HEK293 (cell line): ENCODE data around the gene CKAP4.

Experiments
- CTCF ChIA-PET: fragments of 350-600 bp; formaldehyde crosslinking; extraction: SDS; loops from one replicate; lab custom pipeline; 2021; ENCODE audit warnings: antibody characterized with exemption; lab: Yijun Ruan, JAX
- POLR2A ChIA-PET: fragments of 300-600 bp; formaldehyde crosslinking; extraction: SDS; loops from one replicate; lab custom pipeline; 2020; ENCODE audit warnings: antibody characterized with exemption, inconsistent platforms; lab: Yijun Ruan, JAX
- H3K27ac ChIP-seq: fragments of 200-500 bp; sonication (Bioruptor generic); 2 replicates; pipeline ENCODE4 v1.5.1; 2014; ENCODE audit warnings: low read depth, low read length, control low read depth, inconsistent platforms; ENCODE audit errors: extremely low read depth
- H3K36me3 ChIP-seq, 2 experiments: fragments of 200-500 bp in 1 of 2; sonication (Bioruptor generic) in 1 of 2; 1 replicate in 1 of 2; 2 replicates in 1 of 2; pipeline ENCODE4 v1.5.1; 2014 to 2017; ENCODE audit warnings: inconsistent platforms in 2 of 2, low read length in 2 of 2; ENCODE audit not compliant: control insufficient read depth in 2 of 2, insufficient read depth in 1 of 2
- H3K4me1 ChIP-seq: fragments of 200-500 bp; sonication (Bioruptor generic); 2 replicates; pipeline ENCODE4 v1.5.1; 2014; ENCODE audit warnings: mild to moderate bottlenecking, low read length, inconsistent platforms; ENCODE audit not compliant: control insufficient read depth, insufficient read depth
- H3K4me3 ChIP-seq: 2 replicates; pipeline ENCODE4 v1.5.1; 2011; ENCODE audit warnings: low read depth, mild to moderate bottlenecking, control low read depth, low read length, moderate library complexity
- H3K9me3 ChIP-seq: fragments of 200-500 bp; sonication (Bioruptor generic); 2 replicates; pipeline ENCODE4 v1.5.1; 2014; ENCODE audit warnings: low read depth, low read length, inconsistent platforms; ENCODE audit not compliant: control insufficient read depth, insufficient read depth
- GLI4 ChIP-seq: fragments of 450-650 bp; formaldehyde crosslinking; IDR thresholded peaks from 2 replicates; pipeline ENCODE4 v1.5.1; 2016; ENCODE audit warnings: missing biosample characterization, missing genetic modification characterization
- GLIS1 ChIP-seq: fragments of 450-650 bp; formaldehyde crosslinking; IDR thresholded peaks from 2 replicates; pipeline ENCODE4 v1.5.1; 2016; ENCODE audit warnings: missing biosample characterization, missing genetic modification characterization
- KLF1 ChIP-seq: fragments of 450-650 bp; formaldehyde crosslinking; IDR thresholded peaks from 2 replicates; pipeline ENCODE4 v1.5.1; 2016; ENCODE audit warnings: missing biosample characterization, missing genetic modification characterization
- KLF10 ChIP-seq: fragments of 450-650 bp; IDR thresholded peaks from 2 replicates; pipeline ENCODE4 v1.5.1; 2018; ENCODE audit warnings: missing biosample characterization, mild to moderate bottlenecking, missing genetic modification characterization
- MYNN ChIP-seq: fragments of 450-650 bp; formaldehyde crosslinking; IDR thresholded peaks from 2 replicates; pipeline ENCODE4 v1.5.1; 2016; ENCODE audit warnings: missing biosample characterization, missing genetic modification characterization, borderline replicate concordance
- TRIM28 ChIP-seq: IDR thresholded peaks from 2 replicates; pipeline ENCODE4 v1.6.1; 2011; ENCODE audit warnings: low read length, control low read depth, borderline replicate concordance
- ZNF239 ChIP-seq: fragments of 450-650 bp; formaldehyde crosslinking; IDR thresholded peaks from 2 replicates; pipeline ENCODE4 v1.5.1; 2016; ENCODE audit warnings: missing biosample characterization, missing genetic modification characterization
- ZNF302 ChIP-seq: fragments of 450-650 bp; formaldehyde crosslinking; IDR thresholded peaks from 2 replicates; pipeline ENCODE4 v1.5.1; 2016; ENCODE audit warnings: missing biosample characterization, missing genetic modification characterization, low read depth
- ZNF350 ChIP-seq: fragments of 450-650 bp; formaldehyde crosslinking; IDR thresholded peaks from 2 replicates; pipeline ENCODE4 v1.5.0; 2017; ENCODE audit warnings: missing biosample characterization, mild to moderate bottlenecking, missing genetic modification characterization
- ZNF426 ChIP-seq: fragments of 450-650 bp; formaldehyde crosslinking; IDR thresholded peaks from 2 replicates; pipeline ENCODE4 v1.5.1; 2017; ENCODE audit warnings: missing biosample characterization, missing genetic modification characterization, mild to moderate bottlenecking, inconsistent platforms, moderate library complexity
- ZNF433 ChIP-seq: fragments of 450-650 bp; formaldehyde crosslinking; IDR thresholded peaks from 2 replicates; pipeline ENCODE4 v1.5.1; 2016; ENCODE audit warnings: missing biosample characterization, missing genetic modification characterization, low read depth
- ZNF544 ChIP-seq: fragments of 450-650 bp; formaldehyde crosslinking; IDR thresholded peaks from 2 replicates; pipeline ENCODE4 v1.5.0; 2017; ENCODE audit warnings: missing biosample characterization, missing genetic modification characterization
- ZNF558 ChIP-seq: fragments of 450-650 bp; formaldehyde crosslinking; IDR thresholded peaks from 2 replicates; pipeline ENCODE4 v1.5.1; 2016; ENCODE audit warnings: missing biosample characterization, missing genetic modification characterization
- ZNF600 ChIP-seq: fragments of 450-650 bp; formaldehyde crosslinking; IDR thresholded peaks from 2 replicates; pipeline ENCODE4 v1.5.1; 2016; ENCODE audit warnings: missing biosample characterization, missing genetic modification characterization
- ZNF777 ChIP-seq: fragments of 450-650 bp; formaldehyde crosslinking; IDR thresholded peaks from 2 replicates; pipeline ENCODE4 v1.5.1; 2017; ENCODE audit warnings: missing biosample characterization, missing genetic modification characterization, borderline replicate concordance
- TF ChIP-seq, protein P1 (sequence below): fragments of 450-650 bp; formaldehyde crosslinking; conservative IDR thresholded peaks from 2 replicates; pipeline ENCODE4 v1.5.1; 2016; ENCODE audit warnings: low read depth, missing biosample characterization, missing genetic modification characterization
- TF ChIP-seq, protein P2 (sequence below): fragments of 450-650 bp; formaldehyde crosslinking; IDR thresholded peaks from 2 replicates; pipeline ENCODE4 v1.5.1; 2016; ENCODE audit warnings: missing biosample characterization, missing genetic modification characterization, low read depth
- TF ChIP-seq, protein P3 (sequence below): fragments of 450-650 bp; formaldehyde crosslinking; IDR thresholded peaks from 2 replicates; pipeline ENCODE4 v1.5.1; 2017; ENCODE audit warnings: missing biosample characterization, missing genetic modification characterization
- TF ChIP-seq, protein P4 (sequence below): sonication (generic); formaldehyde crosslinking; IDR thresholded peaks from 2 replicates; pipeline ENCODE4 v1.8.1; 2022; ENCODE audit warnings: mild to moderate bottlenecking, moderate library complexity, missing genetic modification reagents
- TF ChIP-seq, protein P5 (sequence below): fragments of 450-650 bp; formaldehyde crosslinking; optimal IDR thresholded peaks from 2 replicates; pipeline ENCODE3; 2016; ENCODE audit warnings: missing biosample characterization, mild to moderate bottlenecking, missing genetic modification characterization

CKAP4 gene

DNA sequence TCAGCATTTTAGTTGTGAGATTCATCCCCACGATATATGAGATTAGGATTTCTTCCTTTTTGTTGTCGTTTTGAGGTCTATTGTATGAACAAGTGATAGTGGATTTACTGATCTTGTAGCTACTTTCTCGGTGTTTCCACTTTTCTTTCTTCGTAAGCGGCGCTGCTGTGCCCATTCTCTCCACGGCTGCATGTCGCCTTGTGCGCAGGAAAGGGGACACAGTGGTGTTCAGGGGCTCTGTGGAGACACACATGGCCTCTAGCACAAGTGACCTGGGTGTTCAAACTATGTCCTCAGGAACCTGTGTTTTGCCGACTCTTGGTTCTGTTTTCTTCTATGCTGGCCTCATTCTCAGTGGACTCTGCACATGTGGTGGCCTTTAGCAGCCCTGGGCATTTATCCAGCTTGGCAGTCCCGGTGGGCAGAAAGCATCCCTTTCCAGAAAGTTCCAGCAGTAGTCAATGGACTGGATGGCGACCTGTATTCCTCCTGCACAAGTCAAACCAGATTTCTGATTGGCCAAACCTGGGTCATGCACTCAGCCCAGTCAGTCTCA is 18.7 kb downstream of the CKAP4 start:
- Histone ChIP-seq H3K4me1 (no peaks in the 10 kb centered on the region), H3K9me3 (no peaks in the 10 kb centered on the region), H3K36me3 (no peaks in the 10 kb centered on the region), H3K4me3 (no peak overlapping the region), H3K27ac (no peak overlapping the region)
- ChIA-PET CTCF (interaction anchor here (0.6 to 6.8 kb wide), 3 partner anchors 8 to 691 kb away, joined by 3 to 158 read pairs (median 10); no protein-coding TSS in a partner anchor), POLR2A (no interaction called here)
- TF ChIP-seq KLF1 (tag by site-specific recombination) (no peak), ZNF600 (tag by site-specific recombination) (no peak), MYNN (no peak), ZNF426 (tag by site-specific recombination) (no peak)
- TF ChIP-seq, protein P1, sequence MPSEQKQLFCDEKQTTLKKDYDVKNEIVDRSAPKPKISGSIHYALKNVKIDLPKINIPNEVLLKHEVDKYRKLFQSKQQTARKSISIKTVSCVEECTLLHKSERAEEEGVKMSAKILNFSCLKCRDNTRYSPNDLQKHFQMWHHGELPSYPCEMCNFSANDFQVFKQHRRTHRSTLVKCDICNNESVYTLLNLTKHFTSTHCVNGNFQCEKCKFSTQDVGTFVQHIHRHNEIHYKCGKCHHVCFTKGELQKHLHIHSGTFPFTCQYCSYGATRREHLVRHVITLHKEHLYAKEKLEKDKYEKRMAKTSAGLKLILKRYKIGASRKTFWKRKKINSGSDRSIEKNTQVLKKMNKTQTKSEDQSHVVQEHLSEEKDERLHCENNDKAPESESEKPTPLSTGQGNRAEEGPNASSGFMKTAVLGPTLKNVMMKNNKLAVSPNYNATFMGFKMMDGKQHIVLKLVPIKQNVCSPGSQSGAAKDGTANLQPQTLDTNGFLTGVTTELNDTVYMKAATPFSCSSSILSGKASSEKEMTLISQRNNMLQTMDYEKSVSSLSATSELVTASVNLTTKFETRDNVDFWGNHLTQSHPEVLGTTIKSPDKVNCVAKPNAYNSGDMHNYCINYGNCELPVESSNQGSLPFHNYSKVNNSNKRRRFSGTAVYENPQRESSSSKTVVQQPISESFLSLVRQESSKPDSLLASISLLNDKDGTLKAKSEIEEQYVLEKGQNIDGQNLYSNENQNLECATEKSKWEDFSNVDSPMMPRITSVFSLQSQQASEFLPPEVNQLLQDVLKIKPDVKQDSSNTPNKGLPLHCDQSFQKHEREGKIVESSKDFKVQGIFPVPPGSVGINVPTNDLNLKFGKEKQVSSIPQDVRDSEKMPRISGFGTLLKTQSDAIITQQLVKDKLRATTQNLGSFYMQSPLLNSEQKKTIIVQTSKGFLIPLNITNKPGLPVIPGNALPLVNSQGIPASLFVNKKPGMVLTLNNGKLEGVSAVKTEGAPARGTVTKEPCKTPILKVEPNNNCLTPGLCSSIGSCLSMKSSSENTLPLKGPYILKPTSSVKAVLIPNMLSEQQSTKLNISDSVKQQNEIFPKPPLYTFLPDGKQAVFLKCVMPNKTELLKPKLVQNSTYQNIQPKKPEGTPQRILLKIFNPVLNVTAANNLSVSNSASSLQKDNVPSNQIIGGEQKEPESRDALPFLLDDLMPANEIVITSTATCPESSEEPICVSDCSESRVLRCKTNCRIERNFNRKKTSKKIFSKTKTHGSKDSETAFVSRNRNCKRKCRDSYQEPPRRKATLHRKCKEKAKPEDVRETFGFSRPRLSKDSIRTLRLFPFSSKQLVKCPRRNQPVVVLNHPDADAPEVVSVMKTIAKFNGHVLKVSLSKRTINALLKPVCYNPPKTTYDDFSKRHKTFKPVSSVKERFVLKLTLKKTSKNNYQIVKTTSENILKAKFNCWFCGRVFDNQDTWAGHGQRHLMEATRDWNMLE (tag by site-specific recombination) = no peak
- TF ChIP-seq, protein P2, sequence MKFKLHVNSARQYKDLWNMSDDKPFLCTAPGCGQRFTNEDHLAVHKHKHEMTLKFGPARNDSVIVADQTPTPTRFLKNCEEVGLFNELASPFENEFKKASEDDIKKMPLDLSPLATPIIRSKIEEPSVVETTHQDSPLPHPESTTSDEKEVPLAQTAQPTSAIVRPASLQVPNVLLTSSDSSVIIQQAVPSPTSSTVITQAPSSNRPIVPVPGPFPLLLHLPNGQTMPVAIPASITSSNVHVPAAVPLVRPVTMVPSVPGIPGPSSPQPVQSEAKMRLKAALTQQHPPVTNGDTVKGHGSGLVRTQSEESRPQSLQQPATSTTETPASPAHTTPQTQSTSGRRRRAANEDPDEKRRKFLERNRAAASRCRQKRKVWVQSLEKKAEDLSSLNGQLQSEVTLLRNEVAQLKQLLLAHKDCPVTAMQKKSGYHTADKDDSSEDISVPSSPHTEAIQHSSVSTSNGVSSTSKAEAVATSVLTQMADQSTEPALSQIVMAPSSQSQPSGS (tag by site-specific recombination) = no peak

DNA sequence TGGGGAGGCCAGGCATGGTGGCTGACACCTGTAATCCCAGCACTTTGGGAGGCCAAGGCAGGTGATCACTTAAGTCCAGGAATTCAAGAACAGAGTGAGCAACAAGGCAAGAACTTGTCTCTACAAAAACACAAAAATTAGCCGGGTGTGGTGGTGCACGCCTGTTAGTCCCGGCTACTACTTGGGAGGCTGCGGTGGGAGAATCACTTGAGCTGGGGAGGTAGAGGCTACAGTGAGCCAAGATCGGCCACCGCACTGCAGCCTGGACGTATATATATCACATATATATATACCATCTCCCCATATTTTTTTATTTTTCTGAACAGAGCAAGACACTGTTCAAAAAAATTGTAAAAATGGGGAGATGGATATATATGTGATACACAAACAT is 19.5 kb downstream of the CKAP4 start:
- POLR2A ChIA-PET = no interaction called here
- no peak overlapping the region for H3K27ac ChIP-seq
- no peaks in the 10 kb centered on the region for H3K36me3 ChIP-seq
- H3K4me1 ChIP-seq = no peaks in the 10 kb centered on the region
- TF ChIP-seq, protein P3, sequence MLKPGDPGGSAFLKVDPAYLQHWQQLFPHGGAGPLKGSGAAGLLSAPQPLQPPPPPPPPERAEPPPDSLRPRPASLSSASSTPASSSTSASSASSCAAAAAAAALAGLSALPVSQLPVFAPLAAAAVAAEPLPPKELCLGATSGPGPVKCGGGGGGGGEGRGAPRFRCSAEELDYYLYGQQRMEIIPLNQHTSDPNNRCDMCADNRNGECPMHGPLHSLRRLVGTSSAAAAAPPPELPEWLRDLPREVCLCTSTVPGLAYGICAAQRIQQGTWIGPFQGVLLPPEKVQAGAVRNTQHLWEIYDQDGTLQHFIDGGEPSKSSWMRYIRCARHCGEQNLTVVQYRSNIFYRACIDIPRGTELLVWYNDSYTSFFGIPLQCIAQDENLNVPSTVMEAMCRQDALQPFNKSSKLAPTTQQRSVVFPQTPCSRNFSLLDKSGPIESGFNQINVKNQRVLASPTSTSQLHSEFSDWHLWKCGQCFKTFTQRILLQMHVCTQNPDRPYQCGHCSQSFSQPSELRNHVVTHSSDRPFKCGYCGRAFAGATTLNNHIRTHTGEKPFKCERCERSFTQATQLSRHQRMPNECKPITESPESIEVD = no peak
- no peak for TF ChIP-seq ZNF302 (tag by site-specific recombination)
- no peak for TF ChIP-seq ZNF239
- no peak for TF ChIP-seq ZNF350
- no peaks in the 10 kb centered on the region for H3K9me3 ChIP-seq
- no peak overlapping the region for H3K4me3 ChIP-seq
- CTCF ChIA-PET = interaction anchor here (0.6 to 6.8 kb wide), 6 partner anchors 7 to 808 kb away, joined by 3 to 158 read pairs (median 4); no protein-coding TSS in a partner anchor

DNA sequence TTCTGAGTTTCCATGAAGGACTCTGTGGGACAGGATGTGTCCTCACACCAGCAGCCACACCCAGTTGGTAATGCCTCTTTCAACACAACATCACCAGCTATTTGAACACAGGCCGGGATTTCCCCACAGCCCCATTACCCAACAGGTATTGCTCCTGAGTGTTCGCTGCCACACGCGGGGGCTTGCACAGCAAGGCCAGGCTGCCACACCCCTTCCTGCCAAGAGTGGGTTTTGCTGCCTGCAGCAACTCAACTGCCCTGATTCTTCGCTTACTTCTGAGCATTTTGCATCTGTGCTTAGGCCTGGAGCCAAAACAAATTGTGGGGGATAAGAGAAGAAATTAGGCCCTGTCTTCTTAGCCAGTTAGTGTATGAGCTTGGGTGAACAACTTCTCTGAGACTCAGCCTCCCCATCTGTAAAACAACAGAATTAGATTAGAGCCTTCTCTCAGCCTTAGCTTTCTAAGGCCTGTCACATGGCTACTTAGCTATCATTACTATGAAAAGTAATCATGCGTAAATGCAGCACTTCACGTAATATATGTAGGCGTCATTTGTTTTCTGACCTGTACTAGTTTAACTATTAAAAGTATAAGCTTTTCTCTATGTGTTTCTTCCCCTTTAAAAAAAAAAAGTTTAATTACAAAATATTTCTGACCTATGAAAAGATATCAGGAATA is 20.0 kb downstream of the CKAP4 start:
- POLR2A ChIA-PET = interaction anchor here (1.2 kb wide), 1 partner anchor 55 kb away, joined by 4 read pairs; no protein-coding TSS in a partner anchor
- CTCF ChIA-PET = interaction anchor here (0.6 to 6.8 kb wide), 17 partner anchors 11 to 903 kb away, joined by 3 to 158 read pairs (median 4); no protein-coding TSS in a partner anchor
- Histone ChIP-seq H3K9me3 (no peaks in the 10 kb centered on the region), H3K4me1 (no peaks in the 10 kb centered on the region), H3K36me3 (no peaks in the 10 kb centered on the region), H3K27ac (no peak overlapping the region), H3K4me3 (no peak overlapping the region)
- TF ChIP-seq GLI4 (tag by site-specific recombination) = no peak
- TF ChIP-seq ZNF544 (tag by site-specific recombination) = no peak
- no peak for TF ChIP-seq ZNF777 (tag by site-specific recombination)
- TF ChIP-seq, protein P4, sequence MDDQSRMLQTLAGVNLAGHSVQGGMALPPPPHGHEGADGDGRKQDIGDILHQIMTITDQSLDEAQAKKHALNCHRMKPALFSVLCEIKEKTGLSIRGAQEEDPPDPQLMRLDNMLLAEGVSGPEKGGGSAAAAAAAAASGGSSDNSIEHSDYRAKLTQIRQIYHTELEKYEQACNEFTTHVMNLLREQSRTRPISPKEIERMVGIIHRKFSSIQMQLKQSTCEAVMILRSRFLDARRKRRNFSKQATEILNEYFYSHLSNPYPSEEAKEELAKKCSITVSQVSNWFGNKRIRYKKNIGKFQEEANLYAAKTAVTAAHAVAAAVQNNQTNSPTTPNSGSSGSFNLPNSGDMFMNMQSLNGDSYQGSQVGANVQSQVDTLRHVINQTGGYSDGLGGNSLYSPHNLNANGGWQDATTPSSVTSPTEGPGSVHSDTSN = no peak
- no peak for TF ChIP-seq ZNF558 (tag by site-specific recombination)
- TF ChIP-seq, protein P5, sequence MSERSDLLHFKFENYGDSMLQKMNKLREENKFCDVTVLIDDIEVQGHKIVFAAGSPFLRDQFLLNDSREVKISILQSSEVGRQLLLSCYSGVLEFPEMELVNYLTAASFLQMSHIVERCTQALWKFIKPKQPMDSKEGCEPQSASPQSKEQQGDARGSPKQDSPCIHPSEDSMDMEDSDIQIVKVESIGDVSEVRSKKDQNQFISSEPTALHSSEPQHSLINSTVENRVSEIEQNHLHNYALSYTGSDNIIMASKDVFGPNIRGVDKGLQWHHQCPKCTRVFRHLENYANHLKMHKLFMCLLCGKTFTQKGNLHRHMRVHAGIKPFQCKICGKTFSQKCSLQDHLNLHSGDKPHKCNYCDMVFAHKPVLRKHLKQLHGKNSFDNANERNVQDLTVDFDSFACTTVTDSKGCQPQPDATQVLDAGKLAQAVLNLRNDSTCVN (tag by site-specific recombination) = no peak
- TF ChIP-seq KLF10 (tag by site-specific recombination) = no peak
- no peak for TF ChIP-seq GLIS1 (tag by site-specific recombination)
- TF ChIP-seq TRIM28 = no peak
- no peak for TF ChIP-seq ZNF433
